GM12865 (cell line): ENCODE measurements around the gene GABRB3.

ENCODE experiments used
- DNase-seq: peaks from one replicate; pipeline ENCODE4 v3.0.0; 2010; ENCODE audit warnings: low read depth
- H3K4me3 ChIP-seq: 2 replicates; pipeline ENCODE4 v1.5.1; 2011; ENCODE audit warnings: mild to moderate bottlenecking, low read depth, low read length, control low read depth
- CTCF ChIP-seq: IDR thresholded peaks from 2 replicates; pipeline ENCODE4 v1.5.1; 2011; ENCODE audit warnings: low read length, control low read depth, low read depth, inconsistent platforms; ENCODE audit not compliant: insufficient read depth; ENCODE audit errors: missing control alignments

Gene GABRB3

GRCh38 chr15:26561130-26561529, 211.7 kb downstream of the GABRB3 start:
- TF ChIP-seq CTCF: no peak

GRCh38 chr15:26555898-26556297, 217.0 kb downstream of the GABRB3 start:
- no peak for TF ChIP-seq CTCF
- DNase-seq: no peak
- no peak overlapping the region for H3K4me3 ChIP-seq

More at GRCh38 chr15:26561130-26561529, 211.7 kb downstream of the GABRB3 start:
- DNase-seq: no peak
- H3K4me3 ChIP-seq: no peak overlapping the region

- no peak for TF ChIP-seq CTCF
- no peak for DNase-seq
- no peak overlapping the region for H3K4me3 ChIP-seq
Measured at GRCh38 chr15:26551473-26551872, 221.4 kb downstream of the GABRB3 start.

- TF ChIP-seq CTCF: no peak
- DNase-seq: no peak
- no peak overlapping the region for H3K4me3 ChIP-seq
Measured at GRCh38 chr15:26550880-26551279, 222.0 kb downstream of the GABRB3 start.

- no peak overlapping the region for H3K4me3 ChIP-seq
- TF ChIP-seq CTCF: no peak
- no peak for DNase-seq
Measured at GRCh38 chr15:26537663-26538062, 235.2 kb downstream of the GABRB3 start.

- no peak overlapping the region for H3K4me3 ChIP-seq
- DNase-seq: no peak
- no peak for TF ChIP-seq CTCF
Measured at GRCh38 chr15:26531489-26531888, 241.4 kb downstream of the GABRB3 start.

GRCh38 chr15:26525096-26525495, 247.8 kb downstream of the GABRB3 start:
- no peak for TF ChIP-seq CTCF
- no peak overlapping the region for H3K4me3 ChIP-seq
- DNase-seq: no peak
